ENCODE measurements around the gene ABLIM2. TPM values are rescaled to one million over a fixed set of nuclear protein-coding genes. Genes with fewer than 3 reads are reported as not detected.

Gene ABLIM2
- total and polyA plus RNA-seq, 10 of the 15 experiments (the other 5 are each of a cell fraction or from before 2014, with no cell fraction given) = 0.03 to 0.15 (median 0.05) TPM; not detected in 7

GRCh38 chr4:8112036-8112576 lies 46.5 kb downstream of the ABLIM2 start:
- intact Hi-C loops (cut with micrococcal nuclease; ENCODE audit: unreplicated experiment) = no loop called here
- no peak for FAIRE-seq
- TF ChIP-seq TAF1 (IDR thresholded peaks at IDR 0.05; ENCODE audit: borderline replicate concordance, low read depth, low read length) = no peak
- TF ChIP-seq SMC3 (IDR thresholded peaks at IDR 0.05; ENCODE audit: borderline replicate concordance, low read length) = no peak
- TF ChIP-seq SP1 (IDR thresholded peaks at IDR 0.05; ENCODE audit: low read depth, low read length) = no peak
- no peak for TF ChIP-seq CTCF (IDR thresholded peaks at IDR 0.05 in 2 of 3, conservative IDR thresholded peaks at IDR 0.05 in 1 of 3; ENCODE audit: control insufficient read depth in 2 of 3, extremely low read depth in 1 of 3, insufficient read depth in 1 of 3, low read depth in 3 of 3, low read length in 3 of 3)
- no peak for TF ChIP-seq ELK1 (IDR thresholded peaks at IDR 0.05; ENCODE audit: low read depth, low read length)
- TF ChIP-seq CUX1 (IDR thresholded peaks at IDR 0.05; ENCODE audit: insufficient replicate concordance, low read depth, low read length) = no peak
- no peak for TF ChIP-seq TCF3 (IDR thresholded peaks at IDR 0.05; ENCODE audit: borderline replicate concordance, insufficient read depth, low read depth, low read length)
- no peak for TF ChIP-seq CBFB (IDR thresholded peaks at IDR 0.05; ENCODE audit: low read depth)
- no peak for TF ChIP-seq IKZF2 (IDR thresholded peaks at IDR 0.05)
- no peak for TF ChIP-seq ASH2L (IDR thresholded peaks at IDR 0.05; ENCODE audit: borderline replicate concordance, low read depth)
- no peak for TF ChIP-seq SMAD5 (IDR thresholded peaks at IDR 0.05; ENCODE audit: low read depth)
- no peak for TF ChIP-seq SRF (IDR thresholded peaks at IDR 0.05; ENCODE audit: low read depth in 2 of 2, low read length in 2 of 2)
- no peak for TF ChIP-seq TCF7 (IDR thresholded peaks at IDR 0.05; ENCODE audit: borderline replicate concordance)
- TF ChIP-seq NKRF (conservative IDR thresholded peaks at IDR 0.05) = no peak

More at GRCh38 chr4:8112036-8112576, 46.5 kb downstream of the ABLIM2 start:
- Histone ChIP-seq H3K79me2 (ENCODE audit: control insufficient read depth, insufficient read depth, low read length) (no peaks in the 10 kb centered on the region), H4K20me1 (ENCODE audit: control insufficient read depth, insufficient read depth) (no peaks in the 10 kb centered on the region), H3K9me3 (replicated peaks; ENCODE audit: control insufficient read depth, insufficient read depth, low read length) (no peaks in the 10 kb centered on the region), H3K4me2 (ENCODE audit: control insufficient read depth, insufficient read depth) (no peak overlapping the region), H3K36me3 (ENCODE audit: control insufficient read depth in 2 of 2, insufficient read depth in 2 of 2, low read length in 1 of 2) (no peaks in the 10 kb centered on the region), H3K4me1 (ENCODE audit: control insufficient read depth, insufficient read depth, low read length) (no peaks in the 10 kb centered on the region), H3K27ac (ENCODE audit: control insufficient read depth, insufficient read depth) (no peak overlapping the region), H3K9ac (ENCODE audit: control insufficient read depth, insufficient read depth, low read length) (no peak overlapping the region), H3K4me3 (no peak overlapping the region), H2AFZ (ENCODE audit: control insufficient read depth, low read depth, low read length) (no peak overlapping the region), H3K27me3 (replicated peaks in 1 of 2; ENCODE audit: control insufficient read depth in 2 of 2, insufficient read depth in 2 of 2, low read length in 1 of 2) (no peaks in the 10 kb centered on the region; a peak in 1 of 4 replicates)
- BruUV-seq (replicated peaks) = no TSS peak
- in situ Hi-C loops (cut with MboI) = no loop called here
- SMC1A ChIA-PET (ENCODE audit: uncharacterized antibody, unreplicated experiment) = no interaction called here
- WGBS (ENCODE audit: insufficient coverage, insufficient replicate concordance, low lambda C conversion rate, missing lambda C conversion rate) = 4% methylated on average over 9 of the region's 9 CpGs
- RAD21 ChIA-PET (ENCODE audit: unreplicated experiment) = no interaction called here
- CTCF ChIA-PET = no interaction called here
- ATAC-seq = no peak
- DNase-seq (ENCODE audit: low read depth, low spot score) = no peak
- POLR2A ChIA-PET = no interaction called here
